Mesenchymal stem cell (in vitro differentiated cells and primary cell): ENCODE data around the gene SSBP2.

Source experiments
- DNase-seq: peaks from one replicate; pipeline ENCODE4 v3.0.0-alpha.2; 2013
- H2AFZ ChIP-seq: one replicate; pipeline ENCODE4 v1.6.1; 2013; ENCODE audit warnings: low read depth, mild to moderate bottlenecking, control low read depth, inconsistent platforms, low read length, moderate library complexity
- H2AK5ac ChIP-seq: 2 replicates; pipeline ENCODE4 v1.6.1; 2013; ENCODE audit warnings: low read length, moderate library complexity, mild to moderate bottlenecking, inconsistent platforms; ENCODE audit not compliant: severe bottlenecking
- H2BK120ac ChIP-seq: one replicate; pipeline ENCODE4 v1.6.1; 2013; ENCODE audit warnings: low read depth, mild to moderate bottlenecking, inconsistent platforms, low read length, moderate library complexity
- H2BK12ac ChIP-seq, 2 experiments: one replicate each; pipeline ENCODE4 v1.6.1; 2013; ENCODE audit warnings: inconsistent platforms in 2 of 2, low read length in 2 of 2, mild to moderate bottlenecking in 2 of 2, moderate library complexity in 2 of 2, control low read depth in 1 of 2
- H2BK15ac ChIP-seq: one replicate; pipeline ENCODE4 v1.6.1; 2013; ENCODE audit warnings: mild to moderate bottlenecking, low read depth, inconsistent platforms; ENCODE audit not compliant: poor library complexity, severe bottlenecking
- H2BK5ac ChIP-seq: 2 replicates; pipeline ENCODE4 v1.6.1; 2013; ENCODE audit warnings: low read depth, mild to moderate bottlenecking, low read length, control low read depth, inconsistent platforms; ENCODE audit not compliant: poor library complexity, severe bottlenecking
- H3K14ac ChIP-seq, 2 experiments: one replicate each; pipeline ENCODE4 v1.6.1; 2013; ENCODE audit warnings: inconsistent platforms in 2 of 2, low read length in 2 of 2, control low read depth in 1 of 2, mild to moderate bottlenecking in 1 of 2, moderate library complexity in 1 of 2
- H3K18ac ChIP-seq, 2 experiments: one replicate each; pipeline ENCODE4 v1.6.1; 2013; ENCODE audit warnings: inconsistent platforms in 2 of 2, low read length in 2 of 2, control low read depth in 1 of 2, low read depth in 1 of 2, mild to moderate bottlenecking in 1 of 2
- H3K23ac ChIP-seq, 2 experiments: one replicate each; pipeline ENCODE4 v1.6.1; 2013; ENCODE audit warnings: inconsistent platforms in 2 of 2, low read length in 2 of 2, mild to moderate bottlenecking in 2 of 2, moderate library complexity in 2 of 2, control low read depth in 1 of 2
- H3K27ac ChIP-seq: 2 replicates; pipeline ENCODE4 v1.5.1; 2013; ENCODE audit warnings: mild to moderate bottlenecking, moderate library complexity, low read length, control low read depth, inconsistent platforms; ENCODE audit not compliant: poor library complexity, severe bottlenecking
- H3K27me3 ChIP-seq, 2 experiments: 2 replicates each; pipeline versions ENCODE4 v1.6.1 to v1.7.0; 2013; ENCODE audit warnings: low read length in 2 of 2, mild to moderate bottlenecking in 2 of 2, moderate library complexity in 2 of 2, control low read depth in 1 of 2, inconsistent platforms in 1 of 2; ENCODE audit not compliant: control insufficient read depth in 1 of 2, insufficient read depth in 1 of 2
- H3K36me3 ChIP-seq, 2 experiments: 2 replicates each; pipeline versions ENCODE4 v1.6.1 to v1.7.0; 2013; ENCODE audit warnings: low read length in 2 of 2, control low read depth in 1 of 2, inconsistent platforms in 1 of 2, low read depth in 1 of 2, mild to moderate bottlenecking in 1 of 2; ENCODE audit not compliant: insufficient read depth in 2 of 2, control insufficient read depth in 1 of 2
- H3K4ac ChIP-seq, 2 experiments: one replicate each; pipeline ENCODE4 v1.6.1; 2013; ENCODE audit warnings: inconsistent platforms in 2 of 2, low read length in 2 of 2, mild to moderate bottlenecking in 2 of 2, moderate library complexity in 2 of 2, control low read depth in 1 of 2, low read depth in 1 of 2
- H3K4me1 ChIP-seq: 2 replicates; pipeline ENCODE4 v1.6.1; 2013; ENCODE audit warnings: low read depth, low read length, control low read depth; ENCODE audit not compliant: control insufficient read depth, insufficient read depth
- H3K4me2 ChIP-seq: 2 replicates; pipeline ENCODE4 v1.6.1; 2013; ENCODE audit warnings: low read length, mild to moderate bottlenecking, inconsistent platforms; ENCODE audit not compliant: poor library complexity, severe bottlenecking
- H3K4me3 ChIP-seq, 2 experiments: 2 replicates each; pipeline versions ENCODE4 v1.5.1 to v1.7.0; 2013; ENCODE audit warnings: low read length in 2 of 2, mild to moderate bottlenecking in 2 of 2, control low read depth in 1 of 2, low read depth in 1 of 2; ENCODE audit not compliant: insufficient read depth in 1 of 2
- H3K79me1 ChIP-seq: replicated peaks from 2 replicates; pipeline ENCODE4 v1.6.1; 2013; ENCODE audit warnings: mild to moderate bottlenecking, control low read depth, low read length, inconsistent platforms; ENCODE audit not compliant: poor library complexity, severe bottlenecking
- H3K9ac ChIP-seq: 2 replicates; pipeline ENCODE4 v1.7.0; 2013; ENCODE audit warnings: mild to moderate bottlenecking, low read length, moderate library complexity
- H3K9me3 ChIP-seq: 2 replicates; pipeline ENCODE4 v1.7.0; 2013; ENCODE audit warnings: mild to moderate bottlenecking, low read length; ENCODE audit not compliant: control insufficient read depth
- H4K8ac ChIP-seq: one replicate; pipeline ENCODE4 v1.6.1; 2013; ENCODE audit warnings: inconsistent platforms, mild to moderate bottlenecking, low read length, moderate library complexity
- H4K91ac ChIP-seq: one replicate; pipeline ENCODE4 v1.6.1; 2013; ENCODE audit warnings: mild to moderate bottlenecking, low read length, inconsistent platforms
- WGBS: methylation state at CpG from one replicate; pipeline ENCODE4 v1.1.7; 2013; ENCODE audit warnings: mixed read lengths; 5-methylcytosine and 5-hydroxymethylcytosine counted together

The SSBP2 gene

GRCh38 chr5:81763294-81763928, 12.5 kb upstream of the SSBP2 start:
- Histone ChIP-seq H3K36me3 (no peaks in the 10 kb centered on the region), H3K9ac (no peak overlapping the region), H3K4me2 (no peak overlapping the region), H3K27me3 (no peaks in the 10 kb centered on the region), H3K14ac (no peak overlapping the region), H2AFZ (no peak overlapping the region), H3K9me3 (no peaks in the 10 kb centered on the region), H3K4ac (no peak overlapping the region), H2BK15ac (no peak overlapping the region), H2AK5ac (no peak overlapping the region), H3K18ac (no peak overlapping the region), H3K23ac (no peak overlapping the region), H3K79me1 (no peaks in the 10 kb centered on the region), H2BK5ac (no peak overlapping the region), H4K91ac (no peak overlapping the region), H2BK12ac (no peak overlapping the region), H4K8ac (no peak overlapping the region), H3K4me1 (peaks cover 2% of the 10 kb centered on the region), H3K4me3 (no peak overlapping the region), H2BK120ac (no peak overlapping the region), H3K27ac (no peak overlapping the region)
- no peak for DNase-seq
- WGBS = 92% methylated on average over 4 of the region's 4 CpGs

DNA sequence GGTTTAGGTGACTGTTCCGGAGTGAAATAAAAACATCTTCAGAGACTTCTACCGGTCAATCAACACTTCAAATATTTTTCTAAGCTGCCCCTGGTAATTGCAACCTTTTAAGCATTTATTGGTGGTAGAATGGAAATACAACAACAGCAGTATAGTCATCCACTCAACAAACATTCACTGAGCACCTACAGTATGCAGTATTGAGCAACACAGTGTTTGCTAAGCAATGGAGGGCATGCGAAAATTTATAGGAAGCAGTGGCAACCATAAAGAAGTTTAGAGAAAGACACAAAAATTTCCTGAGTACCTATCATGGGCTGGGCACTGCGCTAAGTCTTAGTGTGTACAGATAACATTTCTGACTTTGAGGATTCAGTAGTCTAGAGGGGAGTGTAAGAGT, 12.0 kb upstream of the SSBP2 start:
- no peak overlapping the region for H3K14ac ChIP-seq
- no peaks in the 10 kb centered on the region for H3K27me3 ChIP-seq
- no peak for DNase-seq
- H4K91ac ChIP-seq = no peak overlapping the region
- 91% methylated on average over 3 of the region's 4 CpGs for WGBS
- H2AK5ac ChIP-seq = no peak overlapping the region
- no peak overlapping the region for H2BK15ac ChIP-seq
- no peaks in the 10 kb centered on the region for H3K36me3 ChIP-seq
- no peaks in the 10 kb centered on the region for H3K79me1 ChIP-seq
- H3K4ac ChIP-seq = no peak overlapping the region
- H3K9me3 ChIP-seq = no peaks in the 10 kb centered on the region
- H2BK12ac ChIP-seq = no peak overlapping the region
- H2AFZ ChIP-seq = no peak overlapping the region
- H3K4me3 ChIP-seq = no peak overlapping the region
- H3K27ac ChIP-seq = no peak overlapping the region
- H3K23ac ChIP-seq = no peak overlapping the region
- no peak overlapping the region for H2BK5ac ChIP-seq
- H3K4me2 ChIP-seq = no peak overlapping the region
- peaks cover 2% of the 10 kb centered on the region for H3K4me1 ChIP-seq
- no peak overlapping the region for H2BK120ac ChIP-seq
- no peak overlapping the region for H4K8ac ChIP-seq
- H3K18ac ChIP-seq = no peak overlapping the region
- no peak overlapping the region for H3K9ac ChIP-seq

GRCh38 chr5:81762401-81762800, 11.5 kb upstream of the SSBP2 start:
- Histone ChIP-seq H3K4me1 (peaks cover 2% of the 10 kb centered on the region), H3K23ac (no peak overlapping the region), H2AK5ac (no peak overlapping the region), H2BK120ac (no peak overlapping the region), H4K8ac (no peak overlapping the region), H3K27ac (no peak overlapping the region), H3K4me2 (no peak overlapping the region), H2BK12ac (no peak overlapping the region), H2BK15ac (no peak overlapping the region), H2AFZ (no peak overlapping the region), H3K4me3 (no peak overlapping the region), H4K91ac (no peak overlapping the region), H3K79me1 (no peaks in the 10 kb centered on the region), H3K9me3 (no peaks in the 10 kb centered on the region), H3K36me3 (no peaks in the 10 kb centered on the region), H3K9ac (no peak overlapping the region), H3K18ac (no peak overlapping the region), H3K14ac (no peak overlapping the region), H3K4ac (no peak overlapping the region), H2BK5ac (no peak overlapping the region), H3K27me3 (no peaks in the 10 kb centered on the region)
- DNase-seq = peak; percentile 28
- WGBS = 84% methylated on average over 3 of the region's 3 CpGs

GRCh38 chr5:81761970-81762369, 11.1 kb upstream of the SSBP2 start:
- Histone ChIP-seq H2AFZ (no peak overlapping the region), H3K9me3 (no peaks in the 10 kb centered on the region), H3K4ac (no peak overlapping the region), H3K23ac (no peak overlapping the region), H3K4me3 (no peak overlapping the region), H2AK5ac (no peak overlapping the region), H3K79me1 (no peaks in the 10 kb centered on the region), H4K8ac (no peak overlapping the region), H3K4me2 (no peak overlapping the region), H2BK120ac (no peak overlapping the region), H3K36me3 (no peaks in the 10 kb centered on the region), H3K9ac (no peak overlapping the region), H2BK5ac (no peak overlapping the region), H2BK12ac (no peak overlapping the region), H3K4me1 (no peaks in the 10 kb centered on the region), H3K27ac (no peak overlapping the region), H3K14ac (no peak overlapping the region), H3K18ac (no peak overlapping the region), H3K27me3 (no peaks in the 10 kb centered on the region), H4K91ac (no peak overlapping the region), H2BK15ac (no peak overlapping the region)
- DNase-seq = no peak
- 100% methylated on average over 1 of the region's 1 CpG for WGBS
